Forelimb muscle (tissue), 1 donor: ENCODE measurements around the gene ITGA5. TPM values are rescaled to one million over a fixed set of nuclear protein-coding genes. Genes with fewer than 3 reads are reported as not detected.

Experiments used
- DNase-seq: peaks from one replicate; pipeline ENCODE4 v3.0.0-alpha.2; 2013; ENCODE audit warnings: low read depth
- polyA plus RNA-seq: library from polyadenylated mRNA; unstranded; fragments of 120-200 nt; gene quantifications from one replicate; pipeline ENCODE4 v1.2.1, GENCODE V29; 2013; ENCODE audit not compliant: insufficient read length

The ITGA5 gene
- 98.8 TPM for polyA plus RNA-seq

DNA sequence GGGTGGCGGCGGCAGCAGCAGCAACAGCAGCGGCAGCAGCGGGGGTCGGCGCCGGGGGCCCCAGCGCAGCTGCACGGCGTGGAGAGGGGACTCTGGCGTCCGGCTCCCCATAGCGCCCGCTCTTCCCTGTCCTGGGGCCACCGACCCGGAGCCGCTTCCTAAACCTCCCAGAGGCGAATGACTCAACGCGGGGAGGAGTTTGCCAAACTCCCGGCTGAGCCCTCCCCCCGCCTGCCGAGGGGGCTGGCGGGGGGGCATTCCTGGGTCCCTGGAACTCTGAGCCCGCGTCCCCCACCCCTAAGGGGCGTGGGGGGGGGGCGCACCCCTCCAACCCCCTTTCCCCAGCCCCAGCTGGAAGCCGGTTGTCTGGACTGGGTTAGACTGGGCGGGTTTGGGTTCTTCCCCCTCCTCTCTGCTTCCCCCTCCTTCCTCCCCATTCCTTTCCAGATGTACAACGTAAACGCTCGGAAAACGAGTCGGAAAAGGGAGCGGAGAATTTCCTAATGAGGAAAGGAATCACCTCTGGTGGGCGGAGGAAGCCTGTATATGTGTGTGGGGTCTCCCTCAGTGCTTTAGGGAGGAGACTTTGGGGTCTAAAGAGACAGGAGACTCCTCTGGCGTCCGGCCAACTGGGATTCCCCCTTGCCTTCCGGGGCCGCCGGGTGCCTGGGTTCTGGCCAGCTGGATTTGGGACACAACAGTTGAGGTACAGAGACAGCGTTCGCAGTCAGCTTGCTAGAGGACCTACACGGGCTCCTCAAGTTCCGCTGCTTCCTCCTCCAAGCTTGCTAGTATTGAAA lies at the start of gene ITGA5:
ITGA5 (minus strand) TSS at position 179 of the 800 bp plus-strand sequence; CDS start at position 111, 68 bp downstream.
- DNase-seq: peak; percentile 49

DNA sequence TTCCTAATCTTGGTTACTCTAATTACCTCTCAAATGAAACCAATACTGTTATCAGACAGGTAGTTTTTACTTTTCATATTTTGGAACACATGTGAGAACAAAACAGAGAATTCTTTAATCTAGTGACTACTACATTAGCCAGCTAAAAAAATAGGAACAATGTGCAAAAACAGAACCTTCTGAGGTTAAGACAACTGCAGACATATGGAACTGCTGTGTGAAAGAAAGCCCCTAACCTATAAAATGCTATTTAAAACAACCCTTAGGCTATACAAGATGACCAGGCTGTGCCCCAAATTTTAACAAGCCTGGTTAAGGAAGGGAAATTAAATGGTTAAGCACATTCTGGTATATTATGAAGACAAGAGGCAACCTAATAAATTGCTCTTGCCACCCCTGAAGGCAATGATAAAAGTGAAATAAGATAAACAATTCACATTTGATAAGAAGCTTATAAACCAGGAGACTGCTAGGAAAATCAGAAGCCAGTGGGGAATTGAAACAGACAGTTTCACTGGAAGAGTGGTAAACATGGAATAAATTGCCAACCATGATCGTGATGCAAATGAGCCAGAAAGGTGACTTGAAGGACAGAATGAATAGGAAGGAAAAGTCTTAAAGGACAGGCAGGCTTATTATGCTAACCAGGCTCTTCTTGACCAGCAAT lies 46.9 kb upstream of the ITGA5 start:
- no peak for DNase-seq

DNA sequence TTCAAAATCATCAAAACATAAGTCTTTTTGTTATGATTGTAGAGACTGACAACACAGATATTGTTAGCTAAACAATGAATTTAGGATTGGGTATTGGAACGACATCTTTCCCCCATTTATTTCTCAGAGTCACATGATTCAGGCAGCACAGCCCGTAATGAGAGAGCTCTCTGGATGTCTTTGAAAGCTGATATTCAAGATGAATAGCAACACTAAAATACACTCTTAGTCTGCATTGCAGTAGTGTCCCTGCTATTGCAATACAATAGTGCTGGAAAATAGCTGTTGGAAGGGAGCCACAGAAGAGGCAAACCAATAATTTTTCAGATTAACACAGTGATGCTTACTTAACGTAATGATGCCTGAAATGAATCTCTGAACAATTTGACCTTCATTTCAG lies 44.4 kb upstream of the ITGA5 start:
- no peak for DNase-seq

DNA sequence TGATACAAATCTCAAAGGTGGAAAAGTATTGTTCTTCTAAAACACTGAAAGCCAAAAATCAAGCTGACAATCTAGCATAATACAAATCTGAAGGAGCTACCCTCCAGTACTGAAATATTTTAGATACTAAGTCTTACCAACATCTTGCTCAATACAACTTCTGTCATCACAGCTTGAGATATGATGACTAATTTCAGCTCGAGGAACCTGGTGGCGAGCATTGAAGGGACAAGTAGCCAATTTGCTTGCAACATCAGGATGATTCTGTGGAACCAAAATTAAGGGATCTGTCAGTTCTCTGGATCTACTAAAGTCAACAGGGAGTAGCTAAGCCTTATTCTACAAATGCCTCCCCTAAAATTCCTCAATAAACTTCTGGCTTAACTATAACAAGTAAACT lies 44.0 kb upstream of the ITGA5 start:
- DNase-seq: no peak

DNA sequence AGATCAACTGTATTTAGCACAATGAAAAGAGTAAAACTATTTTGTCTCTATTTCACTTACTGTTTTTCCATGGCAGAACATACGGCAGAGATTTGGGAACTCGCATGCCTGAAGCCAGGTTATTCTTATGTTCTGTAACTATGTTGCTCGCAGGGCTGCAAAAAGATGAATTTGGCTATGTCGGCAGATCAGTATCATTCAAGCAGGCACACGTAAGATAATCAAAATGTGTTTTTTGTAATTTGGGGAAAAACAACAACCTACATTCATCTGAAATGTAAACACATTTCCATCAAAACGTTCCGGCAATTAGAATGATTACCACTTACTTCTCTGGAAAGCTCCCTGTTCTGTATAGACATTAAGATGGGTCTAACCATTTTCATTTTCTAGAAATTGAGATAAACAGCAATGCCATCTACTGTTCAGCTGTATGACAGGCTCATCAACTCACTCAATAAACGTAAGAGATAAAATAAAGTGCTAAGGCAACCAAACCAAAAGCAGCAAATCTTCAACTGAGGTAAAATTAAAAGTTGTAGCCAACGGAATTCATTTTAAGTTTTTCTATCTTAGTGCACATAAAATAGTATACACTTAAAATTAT lies 41.4 kb upstream of the ITGA5 start:
- no peak for DNase-seq

DNA sequence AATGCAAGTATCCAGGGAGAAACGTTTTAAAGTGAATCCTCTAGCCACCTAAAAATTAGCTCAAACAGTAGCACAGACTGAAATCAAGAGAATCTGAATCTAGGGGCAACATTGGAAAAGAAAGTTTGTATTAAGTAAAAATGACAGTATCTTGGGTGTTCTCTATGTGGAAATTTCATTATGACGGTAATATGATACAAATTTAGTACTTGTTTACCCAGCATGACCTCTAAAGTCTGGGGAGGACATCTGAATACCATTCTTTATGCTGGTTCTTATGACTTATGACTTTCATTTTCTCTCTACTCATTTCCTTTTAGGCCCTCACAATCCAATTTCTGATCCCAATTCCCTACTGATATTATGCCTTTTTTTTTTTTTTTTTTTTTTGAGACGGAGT lies 40.3 kb upstream of the ITGA5 start:
- no peak for DNase-seq

DNA sequence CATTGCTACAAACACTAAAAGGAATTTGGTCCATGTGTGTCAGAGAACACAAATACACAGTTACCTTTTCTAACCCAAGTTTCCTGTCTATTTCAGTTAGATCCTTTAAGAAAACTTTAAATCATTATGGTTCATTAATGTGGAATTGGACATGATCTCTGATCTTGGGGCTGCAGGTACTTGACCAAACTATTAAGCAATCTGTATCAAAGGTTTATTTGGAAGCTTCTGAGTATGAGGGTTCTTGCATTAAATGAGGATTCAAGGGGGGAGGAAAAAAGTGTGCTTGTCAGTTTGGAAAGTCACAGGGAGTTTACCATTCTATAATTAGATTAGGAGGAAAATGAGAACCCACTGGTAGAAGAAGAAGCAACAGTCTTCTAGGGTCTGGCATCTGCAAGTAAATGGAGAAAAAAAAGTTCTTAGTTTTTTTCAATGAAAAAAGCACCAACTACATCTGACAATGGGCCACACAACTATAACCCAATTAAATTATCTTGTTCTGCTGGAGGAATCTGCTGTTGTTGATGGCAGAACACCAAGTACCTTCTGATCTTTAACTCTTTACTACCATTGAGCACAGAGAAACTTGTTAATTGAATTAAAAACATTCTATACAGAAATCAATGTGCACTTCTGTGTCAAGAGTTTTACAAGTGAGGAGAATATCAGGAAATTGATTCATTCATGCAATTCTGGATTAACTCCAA lies 36.8 kb upstream of the ITGA5 start:
- no peak for DNase-seq

DNA sequence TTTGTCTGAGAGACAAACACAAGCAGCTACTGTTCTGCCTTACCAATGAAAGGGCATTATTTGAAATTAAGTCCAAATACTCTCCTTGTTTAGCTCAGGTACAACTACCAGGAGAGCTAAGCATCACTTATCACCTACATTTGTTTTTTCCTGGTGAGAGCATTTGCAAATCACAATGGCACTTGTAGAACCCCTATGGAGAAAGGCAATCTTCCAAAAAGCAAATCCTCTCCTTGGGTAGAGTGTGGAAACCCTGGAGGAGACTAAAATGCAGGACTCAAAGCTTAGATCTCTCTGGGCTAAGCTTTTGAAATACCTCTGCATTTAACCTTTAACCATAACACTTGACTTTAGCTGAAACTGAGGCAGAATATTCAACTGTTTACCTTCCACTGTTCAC lies 33.6 kb upstream of the ITGA5 start:
- no peak for DNase-seq

DNA sequence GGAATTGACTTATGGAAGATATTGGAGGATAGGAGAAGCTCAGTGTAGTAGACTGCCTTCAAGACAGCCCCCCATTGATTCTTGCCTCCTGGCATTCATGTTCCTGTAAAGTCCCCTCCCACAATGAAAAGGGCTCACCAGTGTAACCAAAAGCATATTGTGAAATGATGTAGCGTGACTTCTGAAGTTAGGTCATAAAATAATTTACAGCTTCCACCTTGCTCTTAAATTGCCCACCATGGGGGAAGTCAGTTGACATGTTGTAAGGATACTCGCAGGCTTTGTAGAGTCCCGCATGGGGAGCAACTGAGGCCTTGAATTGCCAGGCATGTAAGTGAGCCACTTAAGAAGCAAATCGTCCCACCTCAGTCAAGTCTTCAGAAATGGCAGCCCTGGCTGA lies 29.3 kb upstream of the ITGA5 start:
- no peak for DNase-seq

DNA sequence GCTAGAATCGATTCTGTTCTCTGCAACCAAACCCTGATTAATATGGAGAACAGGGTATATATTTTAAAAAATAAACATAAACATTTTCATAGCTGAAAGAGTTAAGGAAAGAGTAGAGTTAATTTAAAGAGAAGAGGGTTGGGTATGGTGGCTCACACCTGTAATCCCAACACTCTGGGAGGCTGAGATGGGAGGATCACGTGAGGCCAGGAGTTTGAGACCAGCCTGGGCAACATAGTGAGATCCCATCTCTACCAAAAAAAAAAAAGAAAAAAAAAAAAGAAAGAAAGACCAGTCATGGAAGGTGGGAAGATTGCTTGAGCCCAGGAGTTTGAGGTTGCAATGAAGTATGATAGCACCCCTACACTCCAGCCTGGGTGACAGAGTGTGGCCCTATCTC lies 28.9 kb upstream of the ITGA5 start:
- DNase-seq: no peak

DNA sequence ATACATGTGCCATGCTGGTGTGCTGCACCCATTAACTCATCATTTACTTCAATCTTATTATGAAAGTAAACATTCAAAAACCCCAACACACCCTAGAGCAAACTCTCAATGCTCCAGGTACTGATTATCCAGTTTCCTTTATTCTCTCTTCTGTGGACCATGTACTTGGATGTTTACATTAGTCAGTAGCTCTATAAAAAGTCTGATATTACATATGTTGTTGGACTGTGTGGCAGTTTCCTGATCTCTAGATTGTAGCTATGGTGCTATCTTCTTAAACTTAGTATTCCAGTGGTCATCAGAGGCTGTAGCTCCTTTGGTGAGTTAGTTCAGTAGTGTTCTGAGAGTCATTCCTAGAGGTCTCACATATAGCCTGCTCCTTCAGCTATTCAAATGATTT lies 25.1 kb upstream of the ITGA5 start:
- DNase-seq: no peak

DNA sequence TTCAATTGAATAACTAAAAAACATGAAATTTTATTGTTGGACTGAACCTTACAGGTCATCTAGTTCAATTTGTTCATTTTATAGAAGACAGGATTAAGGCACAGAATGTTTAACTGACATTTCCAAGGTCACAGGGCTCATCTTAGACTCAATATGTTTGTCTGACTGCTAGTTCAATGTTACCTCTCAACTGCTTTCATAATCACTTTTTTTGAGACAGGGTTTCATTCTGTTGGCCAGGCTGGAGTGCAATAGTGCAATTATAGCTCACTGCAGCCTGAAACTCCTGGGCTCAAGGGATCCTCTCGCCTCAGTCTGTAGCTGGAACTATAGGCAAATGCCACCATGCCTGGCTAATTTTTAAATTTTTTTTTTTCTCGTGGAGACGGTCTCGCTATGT lies 24.4 kb upstream of the ITGA5 start:
- no peak for DNase-seq

DNA sequence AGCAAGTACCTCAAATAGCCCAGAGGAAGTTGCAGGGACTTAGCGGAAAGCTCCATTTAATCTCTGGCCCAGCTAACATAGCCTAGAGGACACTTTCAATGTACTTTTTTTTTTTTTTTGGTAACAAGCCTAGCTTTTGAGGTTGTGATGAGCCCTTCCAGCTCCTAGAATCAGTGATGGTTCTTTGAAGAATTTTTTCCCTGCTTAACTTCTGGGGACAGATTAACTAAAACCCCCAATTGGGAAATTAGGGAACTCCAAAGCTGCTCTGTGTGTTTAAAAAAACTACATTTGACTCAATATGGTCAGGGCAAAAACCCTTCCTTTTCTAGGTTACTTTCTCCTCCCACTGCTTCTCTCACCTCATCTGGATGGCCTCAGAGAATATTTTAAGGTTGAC lies 23.9 kb upstream of the ITGA5 start:
- no peak for DNase-seq

DNA sequence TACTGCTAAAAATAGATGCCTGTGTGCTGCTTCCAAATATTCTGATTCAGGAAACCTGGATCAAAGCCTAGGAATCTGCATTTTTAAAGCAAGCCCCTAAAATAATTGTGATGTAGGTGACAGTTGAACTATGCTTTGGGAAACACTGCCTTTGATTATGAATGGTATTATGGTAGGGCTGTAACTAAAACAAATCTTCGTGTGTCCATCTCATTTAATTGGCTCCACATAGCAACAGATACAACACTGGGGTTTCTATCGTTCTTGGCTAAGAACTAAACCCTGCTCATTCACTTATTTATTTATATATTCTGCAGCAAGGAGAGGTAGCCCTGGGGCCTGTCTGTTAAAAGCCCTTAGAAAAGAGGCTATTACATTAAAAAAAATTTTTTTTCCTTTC lies 23.0 kb upstream of the ITGA5 start:
- DNase-seq: no peak

DNA sequence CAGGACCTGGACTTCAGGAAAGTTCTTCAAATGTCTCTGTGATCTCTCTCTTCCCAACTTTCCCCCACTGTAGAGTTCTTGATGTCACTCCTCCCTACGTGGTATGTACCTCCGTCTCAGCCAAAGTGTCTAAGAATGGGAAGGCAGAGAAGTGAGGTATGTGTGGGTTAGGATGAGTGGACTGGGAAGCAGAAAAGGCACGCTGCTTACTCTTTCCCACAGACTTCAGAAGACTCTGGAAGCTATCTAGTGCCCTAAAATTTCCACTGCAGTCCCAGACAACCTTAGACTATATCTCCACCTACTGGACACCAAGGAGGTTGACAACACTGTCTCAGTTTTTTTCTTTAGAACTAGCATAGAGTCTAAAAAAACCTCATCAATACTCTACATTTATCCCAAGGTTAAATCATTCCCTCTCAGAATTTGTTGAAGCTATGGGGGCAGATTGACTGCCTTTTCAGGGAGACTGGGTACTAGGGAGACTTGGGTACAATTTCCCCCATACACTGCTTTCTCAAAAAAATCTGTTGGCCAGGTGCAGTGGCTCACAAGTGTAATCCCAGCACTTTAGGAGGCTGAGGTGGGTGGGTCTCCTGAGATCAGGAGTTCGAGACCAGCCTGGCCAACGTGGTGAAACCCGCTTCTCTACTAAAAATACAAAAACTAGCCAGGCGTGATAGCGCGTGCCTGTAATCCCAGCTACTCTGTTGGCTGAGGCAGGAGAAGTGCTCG lies 20.6 kb upstream of the ITGA5 start:
- DNase-seq: peak; percentile 60

DNA sequence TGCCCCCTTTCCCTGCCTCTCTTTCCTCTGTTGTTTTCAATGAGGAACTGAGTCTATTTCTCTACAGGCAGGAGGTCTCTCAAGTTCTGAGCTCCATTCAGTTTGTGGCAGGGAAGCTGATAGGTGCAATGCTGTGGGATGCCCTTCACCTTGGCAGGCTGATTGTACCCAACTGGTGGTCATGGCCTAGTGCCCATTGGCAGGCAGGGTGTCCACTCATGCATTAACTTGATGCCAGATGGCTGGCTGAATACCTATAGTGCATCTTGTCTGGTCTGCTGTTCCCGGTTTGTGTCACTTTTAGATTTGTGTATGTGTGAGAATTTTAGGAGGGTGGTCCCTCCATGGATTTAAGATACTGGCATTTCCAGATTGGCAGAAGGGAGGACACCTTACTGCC lies 20.0 kb upstream of the ITGA5 start:
- no peak for DNase-seq

DNA sequence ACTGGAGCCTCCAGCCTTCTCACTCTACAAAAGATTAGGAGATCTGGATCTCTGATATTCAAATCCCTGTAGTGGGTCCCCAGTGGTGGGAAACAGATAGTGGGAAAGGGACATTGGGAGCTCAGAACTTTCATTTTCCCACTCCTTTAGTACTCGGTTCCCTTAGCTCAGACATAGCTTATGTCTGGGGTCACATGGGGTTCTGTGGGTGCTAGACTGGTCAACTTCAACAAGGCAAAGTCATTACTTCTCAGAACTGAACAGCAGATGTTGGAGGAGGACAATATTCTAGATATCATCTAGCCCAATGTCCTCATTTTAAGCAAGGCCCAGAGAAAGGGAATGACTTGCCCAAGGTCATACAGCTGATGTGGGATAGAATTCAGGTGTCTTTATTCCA lies 19.5 kb upstream of the ITGA5 start:
- no peak for DNase-seq

DNA sequence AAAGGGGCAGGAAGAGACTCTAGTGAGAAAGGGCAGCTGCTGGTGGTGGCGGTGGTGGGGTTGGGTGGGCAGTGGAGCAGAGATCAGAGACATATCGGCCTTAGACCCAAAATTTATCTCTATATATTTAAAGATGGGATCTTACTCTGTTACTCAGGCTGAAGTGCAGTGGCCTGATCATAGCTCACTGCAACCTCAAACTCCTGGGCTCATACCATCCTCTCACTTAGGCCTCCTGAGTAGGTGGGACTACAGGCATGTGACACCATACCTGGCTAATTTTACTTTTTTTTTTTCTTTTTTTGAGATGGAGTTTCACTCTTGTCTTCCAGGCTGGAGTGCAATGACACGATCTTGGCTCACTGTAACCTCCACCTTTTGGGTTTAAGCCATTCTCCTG lies 18.6 kb upstream of the ITGA5 start:
- no peak for DNase-seq

DNA sequence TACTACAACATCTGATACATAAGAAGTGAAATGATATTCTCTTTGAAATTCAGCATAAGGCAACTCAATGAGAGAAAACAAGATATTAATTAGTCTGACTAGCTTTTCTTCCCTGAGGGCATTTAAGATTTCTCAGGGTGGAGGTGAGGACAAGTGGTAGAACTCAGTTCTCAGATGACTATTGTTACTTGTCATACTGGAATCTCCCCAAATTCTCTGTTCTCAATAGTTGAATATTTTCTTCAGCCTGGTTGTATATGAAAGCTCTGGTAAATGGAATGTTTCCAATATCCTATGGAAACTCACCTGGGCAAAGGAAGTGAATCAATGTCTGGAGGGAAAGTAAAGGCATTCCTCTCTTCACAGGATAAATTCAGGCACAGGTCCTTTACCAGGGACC lies 18.2 kb upstream of the ITGA5 start:
- no peak for DNase-seq

DNA sequence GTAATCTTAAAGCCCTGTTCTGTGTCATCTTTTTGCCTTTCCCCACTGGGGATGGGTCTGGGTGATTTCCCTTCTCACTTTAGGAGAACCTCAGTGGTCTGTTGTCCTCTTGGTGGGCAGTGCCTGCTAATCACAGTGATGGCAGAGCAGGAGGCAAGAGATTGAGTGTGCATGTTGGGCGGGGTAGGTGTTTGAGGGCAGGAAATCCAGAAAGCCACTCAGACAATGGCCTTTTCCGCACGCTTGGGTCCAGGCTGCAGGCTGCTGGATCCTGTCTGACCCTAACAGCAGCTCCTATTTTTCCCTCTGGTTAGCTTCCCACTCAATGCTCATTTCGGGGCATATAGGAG lies 13.7 kb upstream of the ITGA5 start:
- no peak for DNase-seq

DNA sequence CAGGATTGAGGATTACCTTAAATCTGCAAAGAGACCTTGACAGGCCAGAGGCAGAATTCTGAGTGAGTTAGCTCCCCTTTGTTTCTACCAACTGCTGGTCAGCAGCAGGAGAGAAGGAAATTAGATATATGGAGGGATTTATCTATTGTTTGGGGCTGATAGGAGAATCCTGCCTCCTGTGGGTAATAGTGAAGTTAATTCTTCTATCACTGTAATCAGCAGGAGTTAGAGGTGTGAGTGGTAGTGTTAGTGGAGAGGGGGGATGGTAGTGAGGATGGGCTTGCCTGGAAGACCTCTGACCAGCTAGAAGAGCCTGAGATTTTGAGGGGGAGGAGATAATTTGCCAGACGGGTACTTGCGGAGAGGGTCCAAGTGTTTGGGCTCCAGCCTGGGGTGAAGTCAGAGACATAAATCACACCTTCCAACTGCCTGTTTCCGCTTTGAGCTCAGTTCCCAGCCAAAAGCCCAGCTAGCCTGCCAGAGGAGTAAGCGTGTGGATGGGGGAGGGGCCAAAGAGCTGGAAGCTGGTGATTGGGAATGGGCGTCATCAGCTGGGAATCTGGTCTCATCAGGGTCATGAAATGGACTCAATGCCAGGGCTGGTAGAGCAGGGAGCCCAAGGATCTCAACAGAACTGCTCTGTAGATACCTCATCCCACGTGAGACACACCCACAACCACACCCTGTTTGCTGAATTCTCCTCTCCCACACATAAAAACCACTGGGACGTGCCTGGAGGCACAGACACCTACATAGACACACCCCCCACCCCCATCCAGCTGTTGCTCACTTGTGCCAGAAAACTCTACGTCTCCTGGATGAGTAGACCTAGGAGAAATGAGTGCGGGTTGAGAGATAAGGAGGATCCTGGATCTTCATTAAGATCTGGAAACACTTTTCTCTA lies 13.1 kb upstream of the ITGA5 start:
- DNase-seq: no peak
